Peyer's patch (tissue), 4 donors: ENCODE results near the gene NELL1.

Experiments
- POLR2A ChIP-seq, 2 donors: fragments of 450-650 bp; IDR thresholded peaks; one replicate each; pipeline ENCODE4 v1.5.1; 2017; ENCODE audit warnings: antibody characterized with exemption in 2 of 2, mild to moderate bottlenecking in 2 of 2, moderate library complexity in 2 of 2
- TF ChIP-seq, protein P1 (sequence below), 6 experiments: fragments of 450-650 bp in 4 of 6; fragments of 200-600 bp in 2 of 6; sonication (generic) in 1 of 6; IDR thresholded peaks; one replicate each; pipeline ENCODE4 v1.5.1; 2017 to 2019; ENCODE audit warnings: antibody characterized with exemption in 6 of 6, mild to moderate bottlenecking in 3 of 6, moderate library complexity in 1 of 6

DNA sequence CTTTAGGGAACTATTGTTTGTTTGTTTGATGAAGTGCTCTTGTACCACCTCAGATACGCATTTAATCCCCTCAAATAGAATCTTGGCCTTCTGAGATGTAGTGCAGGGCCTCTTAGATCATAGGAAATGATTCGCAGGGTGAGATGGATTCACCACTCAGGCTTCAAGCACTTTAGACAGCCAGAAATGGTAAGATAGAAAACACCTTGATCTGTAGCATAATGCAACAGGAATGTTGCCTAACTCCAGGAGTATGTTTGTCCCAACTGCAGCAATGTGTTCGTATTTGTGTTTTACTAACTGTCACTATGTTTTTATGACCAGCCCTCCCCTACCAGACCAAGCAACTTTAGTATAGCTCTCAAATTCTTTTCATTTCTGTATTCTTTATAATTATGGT, 761.2 kb downstream of the NELL1 start:
- no peak for TF ChIP-seq POLR2A (IDR thresholded peaks at IDR 0.05)
- TF ChIP-seq, protein P1, sequence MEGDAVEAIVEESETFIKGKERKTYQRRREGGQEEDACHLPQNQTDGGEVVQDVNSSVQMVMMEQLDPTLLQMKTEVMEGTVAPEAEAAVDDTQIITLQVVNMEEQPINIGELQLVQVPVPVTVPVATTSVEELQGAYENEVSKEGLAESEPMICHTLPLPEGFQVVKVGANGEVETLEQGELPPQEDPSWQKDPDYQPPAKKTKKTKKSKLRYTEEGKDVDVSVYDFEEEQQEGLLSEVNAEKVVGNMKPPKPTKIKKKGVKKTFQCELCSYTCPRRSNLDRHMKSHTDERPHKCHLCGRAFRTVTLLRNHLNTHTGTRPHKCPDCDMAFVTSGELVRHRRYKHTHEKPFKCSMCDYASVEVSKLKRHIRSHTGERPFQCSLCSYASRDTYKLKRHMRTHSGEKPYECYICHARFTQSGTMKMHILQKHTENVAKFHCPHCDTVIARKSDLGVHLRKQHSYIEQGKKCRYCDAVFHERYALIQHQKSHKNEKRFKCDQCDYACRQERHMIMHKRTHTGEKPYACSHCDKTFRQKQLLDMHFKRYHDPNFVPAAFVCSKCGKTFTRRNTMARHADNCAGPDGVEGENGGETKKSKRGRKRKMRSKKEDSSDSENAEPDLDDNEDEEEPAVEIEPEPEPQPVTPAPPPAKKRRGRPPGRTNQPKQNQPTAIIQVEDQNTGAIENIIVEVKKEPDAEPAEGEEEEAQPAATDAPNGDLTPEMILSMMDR (IDR thresholded peaks at IDR 0.05), result no peak
